Tibial nerve (tissue), 4 donors: ENCODE results near the gene AADAC.

Experiments
- CTCF ChIP-seq, 5 experiments: fragments of 200-600 bp in 3 of 5; fragments of 450-650 bp in 2 of 5; sonication (generic) in 3 of 5; IDR thresholded peaks; one replicate each; pipeline ENCODE4 v1.5.1; 2016 to 2019; ENCODE audit warnings: antibody characterized with exemption in 5 of 5, mild to moderate bottlenecking in 3 of 5, moderate library complexity in 2 of 5
- EP300 ChIP-seq, 2 donors: sonication (generic); formaldehyde crosslinking; IDR thresholded peaks; one replicate each; pipeline ENCODE4 v1.6.1; 2017; ENCODE audit warnings: antibody characterized with exemption in 2 of 2, mild to moderate bottlenecking in 1 of 2
- POLR2A ChIP-seq, 2 donors: fragments of 450-650 bp; IDR thresholded peaks; one replicate each; pipeline ENCODE4 v1.6.1; 2017; ENCODE audit warnings: antibody characterized with exemption in 2 of 2, mild to moderate bottlenecking in 2 of 2, moderate library complexity in 2 of 2

DNA sequence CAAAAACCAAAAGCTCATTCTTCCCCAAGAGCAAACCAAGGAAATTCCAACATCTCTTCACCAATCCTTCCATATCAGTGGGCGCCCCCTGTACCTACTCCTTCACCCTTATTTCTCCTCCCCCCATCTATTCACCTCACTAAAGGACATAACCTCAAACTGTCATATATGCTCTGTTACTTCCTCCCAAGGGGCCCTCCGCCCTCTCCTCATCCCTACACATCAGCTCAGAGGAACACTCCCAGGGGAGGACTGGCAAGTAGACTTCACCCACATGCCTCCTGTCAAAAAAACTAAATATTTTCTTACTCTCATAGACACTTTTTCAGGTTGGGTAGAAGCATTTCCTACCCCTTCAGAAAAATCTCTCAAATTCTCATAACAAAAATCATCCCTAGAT lies 2.4 kb upstream of the AADAC start:
- no peak for TF ChIP-seq CTCF (IDR thresholded peaks at IDR 0.05)
- no peak for TF ChIP-seq POLR2A (IDR thresholded peaks at IDR 0.05)
- no peak for TF ChIP-seq EP300 (IDR thresholded peaks at IDR 0.05)
